ENCODE measurements around the gene LHFPL3.
A peak's percentile ranks its signal among the peaks of the same experiment; 100 is the strongest.
"Not testable (repeated sequence)": the region's sequence is repeated elsewhere in the genome, so short reads cannot be mapped to it uniquely, and the experiment has no call there.

Gene LHFPL3

DNA sequence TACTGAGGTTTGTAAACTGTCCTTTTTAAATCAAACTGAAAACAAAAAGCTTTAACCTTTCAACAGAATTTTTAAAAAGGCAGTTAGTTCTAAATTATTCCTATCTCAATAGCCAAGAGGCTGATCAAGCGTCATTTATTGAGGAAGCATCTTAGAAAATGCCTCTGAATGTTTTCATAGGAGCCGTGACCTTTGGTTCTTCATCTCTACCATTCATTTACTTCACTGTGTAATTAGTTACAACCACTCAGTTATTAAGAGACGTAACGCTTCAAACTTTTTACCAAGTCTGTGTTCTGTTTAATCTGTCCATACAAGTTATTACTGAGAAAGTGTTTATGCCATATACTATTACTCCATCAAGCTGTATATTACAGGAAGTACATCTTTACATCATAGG is 578.2 kb downstream of the LHFPL3 start:
- DNase-seq, result no peak

DNA sequence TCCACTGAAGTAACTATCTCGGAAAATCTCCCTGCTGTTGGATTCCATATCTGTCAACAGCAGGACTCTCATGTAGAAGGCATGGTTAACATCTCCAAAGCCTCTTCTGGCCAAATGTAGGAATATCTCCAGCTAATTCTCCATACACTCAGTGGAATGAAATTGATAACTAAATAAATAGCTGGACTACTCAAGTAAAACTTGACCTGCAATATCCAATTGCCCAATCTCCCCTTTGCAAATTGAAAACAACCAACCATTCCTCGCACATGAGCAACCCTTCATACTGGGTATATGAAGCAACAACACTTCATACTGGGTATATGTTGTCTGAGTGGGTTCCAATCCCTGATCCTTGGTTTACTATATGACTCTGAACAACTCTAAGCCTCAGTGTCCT is 580.2 kb downstream of the LHFPL3 start:
- DNase-seq, result no peak

DNA sequence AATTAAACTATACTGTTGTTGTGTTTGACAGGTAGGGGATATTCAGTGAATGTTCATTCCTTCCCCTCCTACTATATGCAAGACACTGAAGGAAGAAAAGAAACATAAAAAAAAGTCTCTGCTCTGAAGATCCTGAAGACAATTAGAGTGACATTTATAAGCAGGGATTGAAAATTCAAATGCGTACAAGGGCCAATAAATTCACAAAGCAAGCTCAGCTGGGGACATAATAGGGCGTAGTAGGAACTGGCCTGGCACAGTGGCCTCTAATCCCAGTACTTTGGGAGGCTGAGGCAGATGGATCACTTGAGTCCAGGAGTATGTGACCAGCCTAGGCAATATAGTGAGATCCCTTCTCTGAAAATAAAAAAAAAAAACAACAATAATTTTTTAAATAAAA is 580.7 kb downstream of the LHFPL3 start:
- no peak for DNase-seq

DNA sequence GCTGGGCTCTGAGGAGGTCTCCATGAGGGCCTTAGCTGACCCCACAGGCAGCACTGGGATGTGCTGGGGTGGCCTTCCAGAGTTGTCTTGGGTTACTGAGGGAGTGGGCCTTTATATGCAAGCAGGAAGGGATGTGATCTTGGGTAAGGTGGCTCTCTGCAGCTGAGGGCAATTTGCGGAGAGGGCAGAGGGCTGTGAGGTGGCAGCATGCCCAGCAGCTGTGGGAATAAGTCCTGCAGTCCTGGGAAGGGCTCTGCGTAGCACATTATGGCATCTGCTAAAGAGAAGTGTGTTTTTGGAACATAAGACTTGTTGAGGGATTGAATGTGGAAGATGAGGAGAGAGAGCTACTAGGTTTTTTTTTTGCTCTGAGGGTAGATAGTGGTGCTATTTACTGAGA is 586.0 kb downstream of the LHFPL3 start:
- no peak for DNase-seq

DNA sequence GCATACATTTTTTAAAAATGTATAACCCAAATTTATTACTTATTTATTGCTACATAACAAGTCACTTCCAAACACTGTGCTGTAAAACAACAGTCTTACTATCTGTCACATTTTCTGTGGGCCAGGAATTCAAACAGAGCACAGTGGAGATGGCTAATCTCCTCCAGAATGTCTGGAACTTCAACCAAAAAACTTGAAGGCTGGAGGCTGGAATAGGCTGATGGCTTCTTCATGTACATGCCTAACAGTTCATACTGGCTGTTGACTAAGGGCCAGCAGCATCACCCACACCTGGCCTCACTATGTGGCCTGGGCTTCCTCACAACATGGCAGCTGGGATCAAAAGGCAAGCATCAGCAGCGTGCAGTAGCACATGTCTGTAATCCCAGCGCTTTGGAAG is 593.2 kb downstream of the LHFPL3 start:
- no peak for DNase-seq

DNA sequence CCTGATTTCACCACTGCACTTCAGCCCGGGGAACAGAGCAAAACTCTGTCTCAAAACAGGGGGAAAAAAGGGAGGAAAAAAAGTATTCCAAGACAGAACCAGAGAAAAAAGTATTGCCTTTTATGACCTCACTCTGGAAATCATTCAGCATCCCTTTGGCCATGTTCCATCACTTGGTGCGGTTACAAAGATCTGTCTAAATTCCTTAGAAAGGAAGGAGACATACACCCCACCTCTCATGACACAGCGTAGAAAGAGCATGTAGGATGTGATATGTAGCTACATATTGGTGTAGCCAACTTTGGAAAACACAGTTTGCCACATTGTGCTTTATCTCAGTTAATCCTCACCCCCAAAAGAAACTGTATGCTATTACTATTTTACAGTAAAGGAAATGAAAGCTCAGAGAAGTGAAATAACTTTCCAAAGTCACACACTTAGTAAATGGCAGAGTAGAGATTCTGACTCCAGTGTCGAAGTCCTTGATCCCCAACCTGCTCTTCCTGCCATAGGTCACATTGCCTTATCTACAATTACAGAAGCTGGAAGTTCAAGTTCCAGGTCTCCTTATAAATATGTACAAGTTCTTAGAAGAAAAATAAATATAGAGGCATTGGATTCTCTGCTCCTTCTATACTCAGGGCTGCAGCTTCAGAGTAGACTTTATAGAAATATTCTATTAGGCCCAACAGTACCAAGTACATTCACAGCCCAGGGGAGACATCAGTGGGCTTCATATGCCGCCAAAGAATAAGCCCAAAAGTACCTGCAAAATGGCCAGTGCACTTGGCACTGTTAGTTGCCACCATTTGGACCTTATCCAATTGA is 594.0 kb downstream of the LHFPL3 start:
- DNase-seq, result no peak

DNA sequence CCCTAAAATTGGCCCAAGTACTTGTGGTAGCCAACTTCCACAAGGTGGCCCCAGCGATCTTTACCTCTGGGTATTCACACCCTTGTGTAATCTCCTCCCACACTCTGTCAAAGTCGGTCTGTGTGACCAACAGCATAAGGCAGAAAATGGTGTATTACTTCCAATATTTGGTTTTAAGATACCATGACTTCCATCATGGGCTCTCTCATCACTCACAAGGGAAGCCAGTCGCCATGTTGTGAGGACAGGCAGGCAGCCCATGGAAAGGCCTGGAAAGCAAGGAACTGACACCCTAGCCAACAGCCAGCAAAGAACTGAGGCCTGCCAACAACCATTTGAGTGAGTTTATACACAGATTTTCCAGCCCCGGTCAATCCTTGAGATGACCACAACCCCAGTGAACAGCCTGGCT is 594.6 kb downstream of the LHFPL3 start:
- DNase-seq, result peak; percentile 39 to 80

DNA sequence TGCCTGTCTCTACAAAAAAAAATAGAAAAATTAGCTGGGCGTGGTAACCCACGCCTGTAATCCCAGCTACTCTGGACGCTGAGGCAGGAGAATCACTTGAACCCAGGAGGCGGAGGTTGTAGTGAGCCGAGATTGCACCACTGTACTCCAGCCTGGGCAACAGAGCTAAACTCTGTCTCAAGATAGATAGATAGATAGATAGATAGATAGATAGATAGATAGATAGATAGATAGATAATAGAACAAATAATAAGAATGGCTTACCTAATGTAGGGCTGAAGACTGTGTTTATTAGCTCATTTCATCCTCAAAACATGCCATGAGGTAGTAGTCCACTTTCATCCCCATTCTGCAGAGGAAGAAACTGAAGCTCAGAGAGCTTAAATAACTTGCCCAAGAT is 597.8 kb downstream of the LHFPL3 start:
- not testable (repeated sequence) for DNase-seq

DNA sequence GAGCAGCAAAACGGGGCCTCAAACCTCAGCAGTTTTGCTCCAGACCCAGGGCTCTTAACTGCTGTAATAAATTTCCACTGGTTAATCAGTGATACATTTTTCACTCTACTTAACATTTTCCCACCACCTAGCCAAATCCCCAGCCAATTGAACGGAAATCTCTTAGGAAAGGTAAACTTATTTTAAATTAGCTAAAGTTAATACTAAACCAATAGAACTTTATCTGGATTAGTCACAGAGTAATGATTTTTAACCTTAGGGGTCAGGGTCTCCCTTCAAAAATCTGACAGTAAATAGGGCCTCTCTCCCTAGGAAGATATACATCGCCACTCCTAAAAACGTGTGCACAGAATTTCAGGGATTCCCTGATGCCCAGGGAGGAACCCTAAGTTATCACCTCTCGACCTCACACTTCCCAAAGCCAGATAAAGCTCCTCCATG is 598.2 kb downstream of the LHFPL3 start:
- DNase-seq, result no peak

DNA sequence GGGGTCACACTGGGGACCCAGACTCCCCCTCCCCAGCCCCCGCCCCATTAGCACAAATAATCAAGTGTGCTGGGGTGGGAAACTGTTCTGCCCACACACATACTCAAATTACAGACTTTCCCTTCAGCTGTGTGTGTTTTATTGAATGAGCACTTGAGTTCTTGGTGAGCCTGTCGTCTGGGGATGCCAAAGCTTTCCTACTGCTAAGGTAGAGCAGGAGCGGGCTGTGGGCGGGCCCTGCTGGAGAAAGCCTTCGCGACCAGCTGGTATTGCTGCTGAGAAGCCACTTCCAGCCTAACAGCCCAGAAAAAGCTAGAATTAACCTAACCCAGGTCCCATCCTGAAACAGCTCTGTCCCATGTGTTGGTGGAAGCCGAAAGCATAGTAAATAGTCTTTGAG is 598.7 kb downstream of the LHFPL3 start:
- no peak for DNase-seq

DNA sequence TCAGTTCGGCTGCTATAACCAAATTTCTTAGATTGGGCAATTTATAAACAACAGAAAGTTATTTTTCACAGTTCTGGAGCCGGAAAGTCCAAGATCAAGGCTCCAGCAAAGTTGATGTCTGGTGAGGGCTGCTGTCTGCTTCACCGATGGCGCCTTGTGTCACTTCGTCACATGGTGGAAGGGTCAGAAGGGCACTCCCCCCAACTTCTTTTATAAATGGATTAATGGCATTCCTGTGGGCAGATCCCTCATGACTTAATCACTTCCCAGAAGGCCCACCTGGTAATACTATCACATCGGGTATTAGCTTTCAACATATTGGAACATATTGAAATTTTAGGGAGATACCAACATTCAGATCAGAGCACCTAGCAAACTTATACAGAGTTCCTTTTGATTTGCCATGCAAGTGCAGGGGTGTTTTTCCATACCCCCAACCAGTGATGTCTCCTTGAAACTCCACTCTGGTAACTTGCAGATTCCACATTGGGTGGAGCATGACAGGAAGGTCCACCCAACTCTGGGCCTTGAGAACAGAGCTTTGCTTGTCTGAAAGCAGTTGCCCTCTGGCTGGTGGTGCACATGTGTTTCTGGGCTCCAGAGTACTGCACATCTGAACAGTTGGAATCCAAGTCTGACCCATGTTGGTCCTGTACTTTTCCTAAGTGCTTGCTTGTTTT is 600.5 kb downstream of the LHFPL3 start:
- DNase-seq, result no peak

DNA sequence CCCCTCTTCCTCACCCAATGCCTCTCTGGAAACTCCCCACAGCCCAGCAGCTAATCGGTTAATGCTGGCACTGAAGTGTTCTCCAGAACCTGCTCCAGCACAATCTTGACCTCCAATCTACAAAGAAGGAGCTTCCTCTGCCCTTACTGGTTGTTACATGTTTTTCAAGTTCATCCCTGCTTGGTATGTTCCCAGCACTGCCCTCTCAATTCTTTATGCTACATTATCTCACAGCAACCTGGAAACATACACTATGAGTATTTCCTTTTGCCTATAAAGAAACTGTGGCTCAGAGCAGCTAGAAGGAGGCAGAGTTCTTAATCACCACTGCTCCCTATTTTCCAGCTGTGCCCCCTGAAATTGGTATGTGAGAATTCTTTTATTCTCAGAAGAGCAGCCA is 601.5 kb downstream of the LHFPL3 start:
- DNase-seq, result no peak

DNA sequence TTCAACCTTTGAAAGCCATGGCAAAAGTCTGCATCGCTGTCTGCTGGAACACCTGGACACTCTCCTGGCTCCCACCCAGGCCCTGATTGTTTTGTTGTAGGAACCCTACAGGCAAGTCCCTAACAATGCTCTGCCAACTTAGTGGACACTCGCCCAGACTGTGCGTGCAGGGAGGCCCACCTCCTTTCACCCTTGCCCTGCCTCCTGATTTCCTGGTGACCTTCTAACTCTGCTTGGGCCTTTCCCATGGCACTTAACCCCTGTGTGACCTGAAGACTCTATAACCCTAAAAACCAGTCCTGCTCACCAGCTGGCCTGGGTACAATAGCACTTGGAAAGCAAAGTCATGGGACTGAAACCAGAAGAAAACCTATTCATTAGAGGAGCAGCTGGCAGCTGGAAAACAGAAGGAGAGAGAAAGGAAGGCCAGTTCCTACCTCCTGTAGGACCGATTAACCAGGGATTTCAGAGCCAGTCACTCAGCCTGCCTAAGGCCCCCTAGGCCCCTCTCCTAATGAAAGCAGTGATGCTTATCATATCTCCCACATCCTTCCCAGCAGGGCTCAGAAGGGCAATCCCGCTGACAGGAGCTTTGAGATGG is 602.9 kb downstream of the LHFPL3 start:
- peak in 1 of 2 experiments; percentile 21 for DNase-seq

DNA sequence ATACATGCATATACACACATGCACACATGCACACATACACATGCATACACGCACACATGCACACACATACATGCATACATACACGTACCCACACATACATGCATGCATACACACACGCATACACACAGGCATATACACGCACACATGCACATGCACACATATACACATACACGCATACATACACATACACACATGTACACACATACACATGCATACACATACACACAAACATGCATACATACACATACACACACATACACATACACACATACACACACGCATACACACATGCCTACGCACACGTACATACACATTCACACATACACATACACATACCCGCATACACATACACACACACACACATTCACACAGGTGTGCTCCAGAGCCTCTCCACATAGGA is 604.6 kb downstream of the LHFPL3 start:
- DNase-seq, result no peak

DNA sequence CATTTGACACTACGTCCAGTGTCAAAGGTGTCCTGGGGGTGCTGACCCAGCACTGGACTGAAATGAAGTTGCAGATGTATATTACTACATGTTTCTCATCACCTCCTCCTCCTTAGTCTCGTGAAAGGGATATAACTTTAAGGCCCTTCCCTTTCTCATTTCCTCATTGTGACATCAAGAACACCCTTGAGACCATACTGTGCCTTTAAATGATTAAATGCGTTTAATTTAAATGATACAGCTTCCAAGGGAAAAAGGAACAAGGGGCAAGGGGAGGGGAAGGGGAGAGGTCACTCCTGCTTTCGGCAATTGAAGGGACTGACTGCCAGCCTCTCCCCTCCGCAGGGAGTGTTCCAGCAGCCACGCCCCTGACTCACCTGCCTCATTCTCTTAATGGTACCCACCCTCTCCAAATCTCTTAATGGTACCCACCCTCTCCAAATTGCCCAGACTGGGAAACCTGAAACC is 605.2 kb downstream of the LHFPL3 start:
- no peak for DNase-seq

DNA sequence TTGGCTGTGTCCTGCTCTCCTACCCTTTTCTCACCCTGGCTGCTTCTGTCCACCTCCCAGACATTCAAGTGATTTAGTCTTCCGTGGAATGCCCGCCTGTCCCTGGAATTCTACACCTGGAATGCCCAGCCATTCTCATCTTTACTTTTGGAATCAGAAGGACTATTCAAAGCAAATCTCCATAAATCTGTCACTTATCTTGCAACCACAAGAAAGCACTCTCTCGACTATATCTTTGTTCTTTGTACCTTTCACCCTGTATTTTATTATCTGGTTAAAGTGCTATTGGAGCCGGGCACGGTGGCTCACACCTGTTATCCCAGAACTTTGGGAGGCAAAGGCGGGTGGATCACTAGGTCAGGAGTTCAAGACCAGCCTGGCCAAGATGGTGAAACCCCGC is 606.3 kb downstream of the LHFPL3 start:
- DNase-seq, result no peak

DNA sequence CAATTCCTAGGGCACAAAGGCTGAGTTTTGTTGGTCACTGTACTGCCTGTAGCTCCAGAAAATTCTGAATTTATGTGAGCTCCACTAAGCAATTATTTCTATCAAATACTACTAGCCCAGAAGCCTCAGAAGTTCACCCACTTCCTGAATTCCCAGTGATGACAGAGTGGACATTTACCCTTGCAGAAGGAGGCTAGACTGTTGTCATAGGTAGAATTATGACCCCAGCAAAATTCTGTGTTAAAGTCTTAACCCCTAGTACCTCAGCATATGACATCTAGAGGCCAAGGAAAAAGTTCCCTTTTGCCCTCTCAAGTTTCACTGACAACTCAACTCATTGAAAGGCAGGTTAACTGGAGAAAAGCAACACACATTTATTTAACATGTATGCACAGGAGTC is 606.9 kb downstream of the LHFPL3 start:
- no peak for DNase-seq

DNA sequence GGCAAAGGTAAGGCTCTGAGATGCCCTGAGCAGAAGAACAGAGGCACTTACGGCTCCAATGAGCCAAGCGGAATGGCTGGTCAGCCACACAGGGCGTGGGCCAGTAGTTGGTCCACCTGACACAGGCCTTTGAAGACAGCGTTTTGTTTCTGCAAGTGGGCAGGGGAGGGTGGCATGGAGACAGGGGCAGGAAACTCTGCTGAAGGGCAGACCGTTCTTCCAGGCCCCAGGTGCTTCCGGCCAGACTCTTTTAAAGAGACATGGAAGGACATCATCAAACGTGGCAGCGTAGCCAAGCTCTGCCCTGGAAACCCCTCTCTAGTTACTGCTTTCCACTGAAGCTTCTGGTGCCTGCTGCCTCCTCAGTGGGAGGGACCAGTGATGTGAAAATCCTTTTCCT is 608.1 kb downstream of the LHFPL3 start:
- DNase-seq, result no peak

DNA sequence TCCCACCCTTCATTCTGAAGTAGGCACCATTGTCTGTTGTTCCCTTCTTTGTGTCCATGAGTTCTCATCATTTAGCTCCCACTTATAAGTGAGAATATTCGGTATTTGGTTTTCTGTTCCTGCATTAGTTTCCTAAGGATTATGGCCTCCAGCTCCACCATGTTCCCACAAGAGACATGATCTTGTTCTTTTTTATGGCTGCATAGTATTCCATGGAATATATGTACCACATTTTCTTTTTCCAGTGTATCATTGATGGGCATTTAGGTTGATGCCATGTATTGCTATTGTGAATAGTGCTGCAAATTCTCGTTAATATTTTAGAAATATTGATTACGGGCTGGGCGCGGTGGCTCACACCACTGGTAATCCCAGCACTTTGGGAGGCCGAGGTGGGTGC is 609.1 kb downstream of the LHFPL3 start:
- not testable (repeated sequence) for DNase-seq

DNA sequence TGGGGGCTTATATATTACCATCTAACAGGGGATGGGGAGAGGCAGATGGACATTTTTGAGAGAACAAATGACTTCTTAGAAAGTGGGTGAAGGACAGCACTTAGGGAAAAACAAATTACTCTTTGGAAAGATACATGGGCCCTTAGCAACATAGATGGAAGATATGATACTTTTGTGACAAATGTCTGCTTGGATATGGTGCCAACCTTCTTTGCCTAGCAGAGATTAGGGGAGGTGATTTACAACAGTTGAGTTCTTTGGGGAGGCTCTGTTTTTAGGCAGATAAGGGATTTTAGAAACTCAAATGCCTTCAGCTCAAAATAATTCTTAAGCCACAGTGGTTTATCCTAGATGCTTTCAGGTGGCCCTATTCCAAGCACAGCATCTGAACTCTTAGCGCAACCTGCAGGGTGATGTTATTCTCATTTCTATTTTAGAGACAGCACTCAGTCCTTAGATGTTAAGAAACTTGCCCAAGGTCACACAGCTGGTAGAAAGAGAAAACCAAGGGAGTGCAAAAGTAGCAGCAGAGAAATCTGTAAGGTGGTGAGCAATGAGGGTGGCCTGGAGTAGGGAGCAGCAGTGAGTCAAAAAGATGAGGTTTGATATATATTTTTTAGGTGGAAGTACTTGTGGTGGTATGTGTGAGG is 610.5 kb downstream of the LHFPL3 start:
- DNase-seq, result no peak

DNA sequence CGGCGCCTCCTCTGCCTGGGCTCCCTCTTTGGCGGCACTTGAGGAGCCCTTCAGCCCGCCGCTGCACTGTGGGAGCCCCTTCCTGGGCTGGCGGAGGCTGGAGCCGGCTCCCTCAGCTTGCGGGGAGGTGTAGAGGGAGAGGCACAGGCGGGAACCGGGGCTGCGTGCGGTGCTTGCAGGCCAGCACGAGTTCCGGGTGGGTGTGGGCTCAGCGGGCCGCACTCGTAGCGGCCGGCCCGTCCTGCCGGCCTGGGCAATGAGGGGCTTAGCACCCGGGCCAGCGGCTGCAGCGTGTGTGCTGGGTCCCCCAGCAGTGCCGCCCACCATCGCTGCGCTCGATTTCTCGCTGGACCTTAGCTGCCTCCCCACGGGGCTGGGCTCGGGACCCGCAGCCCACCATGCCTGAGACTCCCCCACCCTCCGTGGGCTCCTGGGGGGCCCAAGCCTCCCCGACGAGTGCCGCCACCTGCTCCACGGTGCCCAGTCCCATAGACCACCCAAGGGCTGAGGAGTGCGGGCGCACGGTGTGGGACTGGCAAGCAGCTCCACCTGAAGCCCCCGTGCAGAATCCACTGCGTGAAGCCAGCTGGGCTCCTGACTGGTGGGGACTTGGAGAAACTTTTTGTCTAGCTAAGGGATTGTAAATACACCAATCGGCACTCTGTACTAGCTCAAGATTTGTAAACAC is 611.8 kb downstream of the LHFPL3 start:
- DNase-seq, result no peak

DNA sequence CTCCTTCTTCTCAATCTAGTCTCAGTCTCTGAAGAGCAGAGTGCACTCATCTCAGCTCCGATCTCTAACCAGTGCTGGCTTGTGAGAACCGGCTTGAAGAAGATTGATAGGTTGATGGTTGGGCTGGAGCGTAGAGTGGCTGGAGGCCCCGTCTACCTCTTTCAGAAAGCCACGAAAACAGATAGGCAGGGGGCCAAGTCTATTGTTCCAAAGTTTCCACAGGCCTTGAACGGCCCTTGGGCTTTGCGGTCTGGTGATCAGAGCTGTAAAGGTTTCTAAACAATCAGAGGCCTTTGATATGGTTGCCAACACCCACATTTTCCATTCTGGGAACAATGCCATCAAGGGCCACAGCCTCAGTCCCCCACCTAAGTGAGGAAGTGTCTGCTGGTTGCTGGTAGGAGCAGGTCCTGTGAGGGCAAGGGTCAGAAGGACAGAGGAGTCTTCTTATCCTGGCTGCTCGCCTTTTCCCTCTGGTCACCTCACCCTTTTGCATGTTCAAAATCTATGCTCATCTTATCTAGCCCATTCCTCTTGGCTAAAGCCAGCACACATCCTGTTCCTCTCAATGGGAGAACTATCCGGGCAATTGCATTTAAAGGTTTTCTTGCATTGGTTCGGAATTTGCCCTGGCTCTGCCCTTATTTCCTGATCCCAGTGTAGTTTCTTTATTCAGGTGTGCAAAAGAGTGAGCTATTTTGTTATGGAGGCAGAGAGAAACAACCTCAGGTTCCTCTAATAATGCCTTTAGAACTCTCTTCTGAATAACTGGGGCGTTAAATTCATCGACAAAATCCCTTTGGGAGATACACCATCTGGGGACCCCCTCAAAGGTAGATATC is 615.3 kb downstream of the LHFPL3 start:
- no peak for DNase-seq
